ACHN (cell line): ENCODE measurements around the gene NELL1.

ENCODE experiments used
- DNase-seq: peaks from one replicate; pipeline ENCODE4 v3.0.0-alpha.2; 2015
- in situ Hi-C: cut with HindIII; loops from 2 replicates; pipeline ENCODE4 v1.10.0; 2017; ENCODE audit warnings: low sequenced_read_pairs, low pct_ligation_motif_present, low pct_unique_long_range_greater_than_20kb

NELL1 gene

GRCh38 chr11:21582791-21583190 is 913.4 kb downstream of the NELL1 start:
- DNase-seq = no peak
- in situ Hi-C loops = no loop called here

- in situ Hi-C loops = no loop called here
- no peak for DNase-seq
Measured at GRCh38 chr11:21588754-21589153, 919.4 kb downstream of the NELL1 start.

- no peak for DNase-seq
- in situ Hi-C loops = no loop called here
Measured at GRCh38 chr11:21602699-21603098, 933.3 kb downstream of the NELL1 start.

- no peak for DNase-seq
- in situ Hi-C loops = no loop called here
Measured at GRCh38 chr11:21603886-21604285, 934.5 kb downstream of the NELL1 start.

GRCh38 chr11:21604564-21604963 is 935.2 kb downstream of the NELL1 start:
- DNase-seq = no peak
- in situ Hi-C loops = no loop called here

GRCh38 chr11:21612326-21612725 is 942.9 kb downstream of the NELL1 start:
- in situ Hi-C loops = no loop called here

GRCh38 chr11:21614961-21615360 is 945.6 kb downstream of the NELL1 start:
- in situ Hi-C loops = no loop called here
- no peak for DNase-seq

More at GRCh38 chr11:21612326-21612725, 942.9 kb downstream of the NELL1 start:
- no peak for DNase-seq

- in situ Hi-C loops = no loop called here
- DNase-seq = no peak
Measured at GRCh38 chr11:21615955-21616371, 946.6 kb downstream of the NELL1 start.

GRCh38 chr11:21622566-21622965 is 953.2 kb downstream of the NELL1 start:
- no peak for DNase-seq
- in situ Hi-C loops = no loop called here

GRCh38 chr11:21622995-21623394 is 953.6 kb downstream of the NELL1 start:
- peak; percentile 5 for DNase-seq
- in situ Hi-C loops = no loop called here
